Keratinocyte (primary cell): ENCODE measurements around the gene RPL38.

Experiments
- CTCF ChIP-seq, 3 experiments: IDR thresholded peaks in 1 of 3; conservative IDR thresholded peaks in 1 of 3; optimal IDR thresholded peaks in 1 of 3; 2 replicates in 2 of 3; 3 replicates in 1 of 3; pipeline versions ENCODE3 to v1.5.1; 2011; ENCODE audit warnings: low read length in 3 of 3, mild to moderate bottlenecking in 3 of 3, moderate library complexity in 2 of 3, control low read depth in 1 of 3, inconsistent platforms in 1 of 3; ENCODE audit not compliant: insufficient read depth in 2 of 3; ENCODE audit errors: extremely low read depth in 1 of 3
- EZH2 ChIP-seq: IDR thresholded peaks from one replicate; pipeline ENCODE4 v1.6.1; 2012; ENCODE audit warnings: inconsistent platforms, mild to moderate bottlenecking, low read length, moderate library complexity

- TF ChIP-seq EZH2 (no peak), CTCF (optimal IDR thresholded peaks at IDR 0.05 in 1 of 3, IDR thresholded peaks at IDR 0.05 in 1 of 3, conservative IDR thresholded peaks at IDR 0.05 in 1 of 3; ENCODE audit: extremely low read depth in 1 of 3, insufficient read depth in 2 of 3, low read length in 3 of 3) (no peak)
Measured at GRCh38 chr17:74233937-74234336, 30.5 kb downstream of the RPL38 start.
